ENCODE measurements around the gene FBXL20. TPM values are rescaled to one million over a fixed set of nuclear protein-coding genes. Genes with fewer than 3 reads are reported as not detected.

Gene FBXL20
- total RNA-seq, 1 donor: 20.3 TPM

DNA sequence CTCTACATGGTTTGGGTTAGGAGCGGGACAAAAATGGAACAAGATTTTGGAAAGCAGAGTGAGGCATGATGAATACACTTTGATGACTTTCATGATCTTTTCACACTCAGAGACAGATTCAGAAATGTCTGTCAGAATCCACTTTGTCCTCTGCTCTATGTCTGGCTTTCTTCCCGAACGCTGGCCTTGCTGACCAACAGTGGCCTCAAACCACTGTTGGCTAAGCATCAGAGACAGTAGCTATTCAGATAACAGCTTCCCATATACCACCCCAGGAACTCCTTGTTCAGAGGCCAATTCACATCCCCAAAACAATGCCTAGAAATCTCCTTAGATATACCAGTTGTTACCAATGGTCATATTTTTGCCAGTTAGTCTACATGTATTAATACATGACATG, 40.9 kb downstream of the FBXL20 start:
- TF ChIP-seq CTCF (IDR thresholded peaks at IDR 0.05; ENCODE audit: extremely low read depth, low read depth, low read length): no peak
- peaks cover 23% of the 10 kb centered on the region for H4K20me1 ChIP-seq (ENCODE audit: insufficient read depth, low read length)
- H3K36me3 ChIP-seq (ENCODE audit: insufficient read depth, low read length): no peaks in the 10 kb centered on the region
- no peaks in the 10 kb centered on the region for H3K27me3 ChIP-seq (ENCODE audit: insufficient read depth, low read length)
- no peak overlapping the region for H3K4me3 ChIP-seq (ENCODE audit: insufficient read depth, low read length)
- no peaks in the 10 kb centered on the region for H3K9me3 ChIP-seq (ENCODE audit: low read depth, low read length)
- H3K79me2 ChIP-seq (ENCODE audit: insufficient read depth, low read length): peaks cover 30% of the 10 kb centered on the region
- no peak overlapping the region for H3K4me2 ChIP-seq (ENCODE audit: insufficient read depth, low read length)
- no peak for DNase-seq (ENCODE audit: insufficient read length, low spot score, missing footprints)
- H3K27ac ChIP-seq (ENCODE audit: low read depth, low read length): no peak overlapping the region
- no peak overlapping the region for H2AFZ ChIP-seq (ENCODE audit: low read length)
- H3K4me1 ChIP-seq (ENCODE audit: insufficient read depth, low read length): peaks cover 11% of the 10 kb centered on the region

GRCh38 chr17:39359994-39360393, 41.4 kb downstream of the FBXL20 start:
- Histone ChIP-seq H4K20me1 (ENCODE audit: insufficient read depth, low read length) (peaks cover 23% of the 10 kb centered on the region), H2AFZ (ENCODE audit: low read length) (no peak overlapping the region), H3K27me3 (ENCODE audit: insufficient read depth, low read length) (no peaks in the 10 kb centered on the region), H3K79me2 (ENCODE audit: insufficient read depth, low read length) (peaks cover 30% of the 10 kb centered on the region), H3K4me3 (ENCODE audit: insufficient read depth, low read length) (no peak overlapping the region), H3K4me1 (ENCODE audit: insufficient read depth, low read length) (peaks cover 7% of the 10 kb centered on the region), H3K36me3 (ENCODE audit: insufficient read depth, low read length) (no peaks in the 10 kb centered on the region), H3K27ac (ENCODE audit: low read depth, low read length) (no peak overlapping the region), H3K4me2 (ENCODE audit: insufficient read depth, low read length) (no peak overlapping the region), H3K9me3 (ENCODE audit: low read depth, low read length) (no peaks in the 10 kb centered on the region)
- no peak for DNase-seq (ENCODE audit: insufficient read length, low spot score, missing footprints)
- no peak for TF ChIP-seq CTCF (IDR thresholded peaks at IDR 0.05; ENCODE audit: extremely low read depth, low read depth, low read length)

- Histone ChIP-seq H3K4me1 (ENCODE audit: insufficient read depth, low read length) (no peaks in the 10 kb centered on the region), H3K36me3 (ENCODE audit: insufficient read depth, low read length) (no peaks in the 10 kb centered on the region), H4K20me1 (ENCODE audit: insufficient read depth, low read length) (peaks cover 30% of the 10 kb centered on the region), H2AFZ (ENCODE audit: low read length) (no peak overlapping the region), H3K27ac (ENCODE audit: low read depth, low read length) (no peak overlapping the region), H3K79me2 (ENCODE audit: insufficient read depth, low read length) (peaks cover 23% of the 10 kb centered on the region), H3K27me3 (ENCODE audit: insufficient read depth, low read length) (no peaks in the 10 kb centered on the region), H3K9me3 (ENCODE audit: low read depth, low read length) (no peaks in the 10 kb centered on the region), H3K4me3 (ENCODE audit: insufficient read depth, low read length) (no peak overlapping the region), H3K4me2 (ENCODE audit: insufficient read depth, low read length) (no peak overlapping the region)
- TF ChIP-seq CTCF (IDR thresholded peaks at IDR 0.05; ENCODE audit: extremely low read depth, low read depth, low read length): no peak
- DNase-seq (ENCODE audit: insufficient read length, low spot score, missing footprints): peak; percentile 10
Observed at GRCh38 chr17:39357986-39358385, 43.4 kb downstream of the FBXL20 start.

DNA sequence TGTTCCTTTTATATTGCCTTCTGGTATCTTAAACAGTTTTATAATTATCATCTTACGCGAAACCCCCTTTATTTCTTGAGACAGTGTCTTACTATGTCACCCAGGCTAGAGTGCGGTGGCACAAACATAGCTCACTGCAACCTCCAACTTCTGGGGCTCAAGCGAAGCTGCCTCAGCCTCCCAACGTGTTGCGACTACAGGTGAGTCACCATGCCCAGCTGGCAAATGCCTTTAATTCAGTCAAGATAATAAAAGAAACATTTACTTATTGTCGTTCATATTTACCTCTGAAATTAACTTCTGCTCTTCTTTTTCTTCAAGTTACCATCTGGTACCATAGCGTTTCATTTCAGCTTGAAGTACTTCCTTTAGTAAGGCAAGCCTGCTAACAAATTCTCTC, 43.9 kb downstream of the FBXL20 start:
- Histone ChIP-seq H3K4me1 (ENCODE audit: insufficient read depth, low read length) (no peaks in the 10 kb centered on the region), H4K20me1 (ENCODE audit: insufficient read depth, low read length) (peaks cover 30% of the 10 kb centered on the region), H3K4me2 (ENCODE audit: insufficient read depth, low read length) (no peak overlapping the region), H3K27ac (ENCODE audit: low read depth, low read length) (no peak overlapping the region), H3K4me3 (ENCODE audit: insufficient read depth, low read length) (no peak overlapping the region), H3K36me3 (ENCODE audit: insufficient read depth, low read length) (no peaks in the 10 kb centered on the region), H3K79me2 (ENCODE audit: insufficient read depth, low read length) (peaks cover 23% of the 10 kb centered on the region), H3K9me3 (ENCODE audit: low read depth, low read length) (no peaks in the 10 kb centered on the region), H3K27me3 (ENCODE audit: insufficient read depth, low read length) (no peaks in the 10 kb centered on the region), H2AFZ (ENCODE audit: low read length) (no peak overlapping the region)
- no peak for TF ChIP-seq CTCF (IDR thresholded peaks at IDR 0.05; ENCODE audit: extremely low read depth, low read depth, low read length)
- DNase-seq (ENCODE audit: insufficient read length, low spot score, missing footprints): no peak
